GM21367 (cell line): ENCODE data around the gene DIPK1B.

Experiments used
- ATAC-seq: cut with Tn5 transposase; IDR thresholded peaks from one replicate; pipeline ENCODE4 v1.9.1; 2021; ENCODE audit not compliant: unreplicated experiment

Gene DIPK1B

GRCh38 chr9:136734837-136735496, 22.6 kb downstream of the DIPK1B start:
- no peak for ATAC-seq

GRCh38 chr9:136735812-136736480, 23.6 kb downstream of the DIPK1B start:
- ATAC-seq = no peak

- no peak for ATAC-seq
Observed at GRCh38 chr9:136738960-136739359, 26.6 kb downstream of the DIPK1B start.

- ATAC-seq = no peak
Observed at GRCh38 chr9:136739509-136739908, 27.1 kb downstream of the DIPK1B start.

GRCh38 chr9:136740069-136740468, 27.7 kb downstream of the DIPK1B start:
- no peak for ATAC-seq

- ATAC-seq = no peak
Observed at GRCh38 chr9:136740491-136740890, 28.1 kb downstream of the DIPK1B start.

GRCh38 chr9:136740971-136741882, 28.9 kb downstream of the DIPK1B start:
- no peak for ATAC-seq

GRCh38 chr9:136741883-136742571, 29.7 kb downstream of the DIPK1B start:
- no peak for ATAC-seq

- no peak for ATAC-seq
Observed at GRCh38 chr9:136742591-136743391, 30.4 kb downstream of the DIPK1B start, which contains the start of gene LCN10. LCN10 (minus strand) TSS chr9:136742940; CDS start chr9:136742903, 37 bp downstream.

- no peak for ATAC-seq
Observed at GRCh38 chr9:136743639-136744211, 31.4 kb downstream of the DIPK1B start.

- ATAC-seq = no peak
Observed at GRCh38 chr9:136744773-136745172, 32.4 kb downstream of the DIPK1B start.

- ATAC-seq = no peak
Observed at GRCh38 chr9:136745389-136746154, 33.2 kb downstream of the DIPK1B start.

GRCh38 chr9:136746155-136746490, 33.8 kb downstream of the DIPK1B start:
- ATAC-seq = no peak

- no peak for ATAC-seq
Observed at GRCh38 chr9:136746621-136747020, 34.2 kb downstream of the DIPK1B start.

GRCh38 chr9:136747161-136748060, 35.0 kb downstream of the DIPK1B start:
- no peak for ATAC-seq

GRCh38 chr9:136748201-136748600, 35.8 kb downstream of the DIPK1B start, which contains the start of gene LCN6:
LCN6 (minus strand) TSS chr9:136748525; CDS start chr9:136748483, 42 bp downstream.
- no peak for ATAC-seq

- ATAC-seq = no peak
Observed at GRCh38 chr9:136748666-136749611, 36.6 kb downstream of the DIPK1B start.
